ENCODE results near the gene PREX1.

Gene PREX1

GRCh38 chr20:48808382-48809034 lies 19.3 kb downstream of the PREX1 start:
- H3K4me1 ChIP-seq (ENCODE audit: control insufficient read depth, insufficient read depth, low read length), result no peaks in the 10 kb centered on the region
- H3K4me3 ChIP-seq (ENCODE audit: low read depth, low read length), result no peak overlapping the region
- no peak overlapping the region for H3K27ac ChIP-seq (ENCODE audit: low read depth, low read length)
- H3K9ac ChIP-seq (ENCODE audit: low read length), result no peak overlapping the region
- H3K27me3 ChIP-seq (ENCODE audit: control insufficient read depth, insufficient read depth, low read length), result no peaks in the 10 kb centered on the region
- H3K9me3 ChIP-seq (ENCODE audit: control insufficient read depth, insufficient read depth, low read depth, low read length), result peaks cover 14% of the 10 kb centered on the region; the same call in 1 of the 2 replicates
- H3K36me3 ChIP-seq (ENCODE audit: control insufficient read depth, insufficient read depth, low read length), result no peaks in the 10 kb centered on the region

GRCh38 chr20:48807586-48808381 lies 20.0 kb downstream of the PREX1 start:
- Histone ChIP-seq H3K9ac (ENCODE audit: low read length) (no peak overlapping the region), H3K27me3 (ENCODE audit: control insufficient read depth, insufficient read depth, low read length) (no peaks in the 10 kb centered on the region), H3K4me3 (ENCODE audit: low read depth, low read length) (no peak overlapping the region), H3K36me3 (ENCODE audit: control insufficient read depth, insufficient read depth, low read length) (no peaks in the 10 kb centered on the region), H3K27ac (ENCODE audit: low read depth, low read length) (no peak overlapping the region), H3K4me1 (ENCODE audit: control insufficient read depth, insufficient read depth, low read length) (no peaks in the 10 kb centered on the region), H3K9me3 (ENCODE audit: control insufficient read depth, insufficient read depth, low read depth, low read length) (peaks cover 14% of the 10 kb centered on the region; the same call in 1 of the 2 replicates)

- no peak overlapping the region for H3K9ac ChIP-seq (ENCODE audit: low read length)
- peaks cover 14% of the 10 kb centered on the region; the same call in 1 of the 2 replicates for H3K9me3 ChIP-seq (ENCODE audit: control insufficient read depth, insufficient read depth, low read depth, low read length)
- no peaks in the 10 kb centered on the region for H3K36me3 ChIP-seq (ENCODE audit: control insufficient read depth, insufficient read depth, low read length)
- no peaks in the 10 kb centered on the region for H3K4me1 ChIP-seq (ENCODE audit: control insufficient read depth, insufficient read depth, low read length)
- no peaks in the 10 kb centered on the region for H3K27me3 ChIP-seq (ENCODE audit: control insufficient read depth, insufficient read depth, low read length)
- no peak overlapping the region for H3K27ac ChIP-seq (ENCODE audit: low read depth, low read length)
- no peak overlapping the region for H3K4me3 ChIP-seq (ENCODE audit: low read depth, low read length)
Measured at GRCh38 chr20:48807051-48807450, 20.7 kb downstream of the PREX1 start.

GRCh38 chr20:48805716-48806115 lies 22.1 kb downstream of the PREX1 start:
- H3K4me1 ChIP-seq (ENCODE audit: control insufficient read depth, insufficient read depth, low read length), result no peaks in the 10 kb centered on the region
- no peak overlapping the region for H3K9ac ChIP-seq (ENCODE audit: low read length)

GRCh38 chr20:48805286-48805685 lies 22.5 kb downstream of the PREX1 start:
- Histone ChIP-seq H3K9ac (ENCODE audit: low read length) (no peak overlapping the region), H3K9me3 (ENCODE audit: control insufficient read depth, insufficient read depth, low read depth, low read length) (peaks cover 14% of the 10 kb centered on the region; the same call in 1 of the 2 replicates), H3K4me3 (ENCODE audit: low read depth, low read length) (no peak overlapping the region), H3K36me3 (ENCODE audit: control insufficient read depth, insufficient read depth, low read length) (no peaks in the 10 kb centered on the region), H3K27ac (ENCODE audit: low read depth, low read length) (no peak overlapping the region), H3K4me1 (ENCODE audit: control insufficient read depth, insufficient read depth, low read length) (no peaks in the 10 kb centered on the region), H3K27me3 (ENCODE audit: control insufficient read depth, insufficient read depth, low read length) (no peaks in the 10 kb centered on the region)

More at GRCh38 chr20:48805716-48806115, 22.1 kb downstream of the PREX1 start:
- Histone ChIP-seq H3K27me3 (ENCODE audit: control insufficient read depth, insufficient read depth, low read length) (no peaks in the 10 kb centered on the region), H3K9me3 (ENCODE audit: control insufficient read depth, insufficient read depth, low read depth, low read length) (peaks cover 14% of the 10 kb centered on the region; the same call in 1 of the 2 replicates), H3K4me3 (ENCODE audit: low read depth, low read length) (no peak overlapping the region), H3K36me3 (ENCODE audit: control insufficient read depth, insufficient read depth, low read length) (no peaks in the 10 kb centered on the region), H3K27ac (ENCODE audit: low read depth, low read length) (no peak overlapping the region)

- Histone ChIP-seq H3K4me3 (ENCODE audit: low read depth, low read length) (no peak overlapping the region), H3K27ac (ENCODE audit: low read depth, low read length) (no peak overlapping the region), H3K9me3 (ENCODE audit: control insufficient read depth, insufficient read depth, low read depth, low read length) (peaks cover 14% of the 10 kb centered on the region; the same call in 1 of the 2 replicates), H3K4me1 (ENCODE audit: control insufficient read depth, insufficient read depth, low read length) (peaks cover under 1% of the 10 kb centered on the region; the same call in 1 of the 2 replicates), H3K36me3 (ENCODE audit: control insufficient read depth, insufficient read depth, low read length) (no peaks in the 10 kb centered on the region), H3K9ac (ENCODE audit: low read length) (no peak overlapping the region), H3K27me3 (ENCODE audit: control insufficient read depth, insufficient read depth, low read length) (no peaks in the 10 kb centered on the region)
Measured at GRCh38 chr20:48804300-48804980, 23.4 kb downstream of the PREX1 start.

GRCh38 chr20:48803176-48804053 lies 24.4 kb downstream of the PREX1 start:
- H3K27ac ChIP-seq (ENCODE audit: low read depth, low read length), result no peak overlapping the region
- H3K36me3 ChIP-seq (ENCODE audit: control insufficient read depth, insufficient read depth, low read length), result no peaks in the 10 kb centered on the region
- H3K4me3 ChIP-seq (ENCODE audit: low read depth, low read length), result no peak overlapping the region

GRCh38 chr20:48802647-48803046 lies 25.2 kb downstream of the PREX1 start:
- H3K9me3 ChIP-seq (ENCODE audit: control insufficient read depth, insufficient read depth, low read depth, low read length), result peaks cover 13% of the 10 kb centered on the region; the same call in 1 of the 2 replicates
- no peaks in the 10 kb centered on the region for H3K36me3 ChIP-seq (ENCODE audit: control insufficient read depth, insufficient read depth, low read length)
- no peaks in the 10 kb centered on the region for H3K27me3 ChIP-seq (ENCODE audit: control insufficient read depth, insufficient read depth, low read length)
- no peak overlapping the region for H3K4me3 ChIP-seq (ENCODE audit: low read depth, low read length)
- no peak overlapping the region for H3K9ac ChIP-seq (ENCODE audit: low read length)
- H3K27ac ChIP-seq (ENCODE audit: low read depth, low read length), result no peak overlapping the region
- H3K4me1 ChIP-seq (ENCODE audit: control insufficient read depth, insufficient read depth, low read length), result peaks cover 12% of the 10 kb centered on the region; the same call in 1 of the 2 replicates

More at GRCh38 chr20:48803176-48804053, 24.4 kb downstream of the PREX1 start:
- Histone ChIP-seq H3K27me3 (ENCODE audit: control insufficient read depth, insufficient read depth, low read length) (no peaks in the 10 kb centered on the region), H3K9ac (ENCODE audit: low read length) (no peak overlapping the region), H3K4me1 (ENCODE audit: control insufficient read depth, insufficient read depth, low read length) (peaks cover 5% of the 10 kb centered on the region; the same call in 1 of the 2 replicates), H3K9me3 (ENCODE audit: control insufficient read depth, insufficient read depth, low read depth, low read length) (peaks cover 14% of the 10 kb centered on the region; the same call in 1 of the 2 replicates)

- no peak overlapping the region for H3K27ac ChIP-seq (ENCODE audit: low read depth, low read length)
- no peaks in the 10 kb centered on the region for H3K36me3 ChIP-seq (ENCODE audit: control insufficient read depth, insufficient read depth, low read length)
Measured at GRCh38 chr20:48802216-48802615, 25.6 kb downstream of the PREX1 start.

GRCh38 chr20:48801197-48801596 lies 26.6 kb downstream of the PREX1 start:
- Histone ChIP-seq H3K27me3 (ENCODE audit: control insufficient read depth, insufficient read depth, low read length) (no peaks in the 10 kb centered on the region), H3K4me1 (ENCODE audit: control insufficient read depth, insufficient read depth, low read length) (peaks cover 17% of the 10 kb centered on the region), H3K9me3 (ENCODE audit: control insufficient read depth, insufficient read depth, low read depth, low read length) (no peaks in the 10 kb centered on the region), H3K36me3 (ENCODE audit: control insufficient read depth, insufficient read depth, low read length) (no peaks in the 10 kb centered on the region), H3K27ac (ENCODE audit: low read depth, low read length) (no peak overlapping the region), H3K9ac (ENCODE audit: low read length) (no peak overlapping the region), H3K4me3 (ENCODE audit: low read depth, low read length) (no peak overlapping the region)

More at GRCh38 chr20:48802216-48802615, 25.6 kb downstream of the PREX1 start:
- no peaks in the 10 kb centered on the region for H3K27me3 ChIP-seq (ENCODE audit: control insufficient read depth, insufficient read depth, low read length)
- H3K9me3 ChIP-seq (ENCODE audit: control insufficient read depth, insufficient read depth, low read depth, low read length), result peaks cover 10% of the 10 kb centered on the region; the same call in 1 of the 2 replicates
- H3K4me3 ChIP-seq (ENCODE audit: low read depth, low read length), result no peak overlapping the region
- H3K9ac ChIP-seq (ENCODE audit: low read length), result no peak overlapping the region
- H3K4me1 ChIP-seq (ENCODE audit: control insufficient read depth, insufficient read depth, low read length), result peaks cover 17% of the 10 kb centered on the region
